HG03108 (cell line): ENCODE results near the gene IL4R.
"Not testable (repeated sequence)": the region's sequence is repeated elsewhere in the genome, so short reads cannot be mapped to it uniquely, and the experiment has no call there.

Experiments
- ATAC-seq: cut with Tn5 transposase; IDR thresholded peaks from one replicate; pipeline ENCODE4 v1.9.1; 2021; ENCODE audit warnings: moderate library complexity; ENCODE audit not compliant: unreplicated experiment

Gene IL4R

DNA sequence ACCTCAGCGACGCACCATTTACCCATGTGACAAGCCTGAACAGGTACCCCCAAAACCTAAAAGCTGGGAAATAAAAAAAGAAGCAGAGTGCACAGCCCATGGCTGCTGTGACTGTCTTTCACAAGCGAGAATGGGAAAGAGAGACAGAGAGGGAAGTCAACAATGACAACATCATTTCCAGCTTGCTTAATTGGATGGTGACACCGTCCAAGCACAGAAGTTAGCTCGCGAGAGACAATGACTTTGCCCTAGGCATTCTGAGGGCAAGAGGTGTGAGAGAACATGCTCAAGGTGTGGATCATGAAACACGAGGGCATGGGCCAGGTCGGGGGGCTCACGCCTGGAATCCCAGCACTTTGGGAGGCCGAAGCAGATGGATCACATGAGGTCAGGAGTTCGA, 25.9 kb upstream of the IL4R start:
- no peak for ATAC-seq

DNA sequence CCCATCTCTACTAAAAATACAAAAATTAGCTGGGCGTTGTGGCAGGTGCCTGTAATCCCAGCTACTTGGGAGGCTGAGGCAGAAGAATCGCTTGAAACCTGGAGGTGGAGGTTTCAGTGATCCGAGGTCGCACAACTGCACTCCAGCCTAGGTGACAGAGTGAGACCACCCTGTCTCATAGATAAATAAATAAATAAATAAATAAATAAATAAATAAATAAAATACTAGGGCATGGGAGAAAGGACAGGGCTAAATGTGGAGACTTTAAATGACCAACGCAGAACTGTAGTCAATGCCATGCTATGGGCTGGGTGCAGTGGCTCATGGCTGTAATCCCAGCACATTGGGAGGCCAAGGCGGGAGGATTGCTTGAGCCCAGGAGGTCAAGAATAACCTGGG, 25.5 kb upstream of the IL4R start:
- not testable (repeated sequence) for ATAC-seq

DNA sequence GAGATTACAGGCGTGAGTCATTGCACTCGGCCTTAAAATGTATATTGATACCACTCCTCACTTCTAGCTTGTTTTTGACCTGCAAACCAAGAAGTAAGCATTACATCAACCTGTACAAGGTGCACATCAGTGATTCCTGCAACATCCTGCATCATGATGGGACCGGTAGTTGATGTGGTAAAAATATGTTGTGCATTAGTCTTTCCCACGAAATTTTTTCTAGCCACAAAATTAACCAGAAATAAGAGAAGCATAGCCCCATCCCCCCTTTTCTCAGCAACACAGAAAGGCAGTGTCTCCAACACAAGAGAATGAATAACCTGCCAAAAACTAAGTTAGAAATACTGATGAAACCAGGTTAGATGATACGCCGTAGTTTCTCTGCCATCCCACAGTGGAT, 24.1 kb upstream of the IL4R start:
- no peak for ATAC-seq

DNA sequence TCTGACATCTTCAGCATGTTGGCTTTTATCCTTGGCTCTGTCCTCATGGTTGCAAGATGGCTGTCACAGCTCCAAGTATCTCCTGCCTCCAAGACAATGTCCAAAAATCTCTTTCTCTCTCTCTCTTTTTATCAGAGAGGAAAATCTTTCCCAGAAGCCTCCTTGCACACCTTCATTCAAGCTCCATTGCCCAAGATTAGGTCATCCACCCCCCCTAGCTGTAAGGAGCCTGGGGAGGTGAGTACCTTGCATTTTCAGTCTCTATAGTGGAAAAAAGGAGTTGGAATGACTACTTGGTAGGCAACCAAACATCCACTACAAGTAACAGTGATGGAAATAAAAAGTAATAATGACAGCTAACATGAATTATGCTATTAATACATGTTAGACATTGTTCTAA, 23.2 kb upstream of the IL4R start:
- no peak for ATAC-seq

DNA sequence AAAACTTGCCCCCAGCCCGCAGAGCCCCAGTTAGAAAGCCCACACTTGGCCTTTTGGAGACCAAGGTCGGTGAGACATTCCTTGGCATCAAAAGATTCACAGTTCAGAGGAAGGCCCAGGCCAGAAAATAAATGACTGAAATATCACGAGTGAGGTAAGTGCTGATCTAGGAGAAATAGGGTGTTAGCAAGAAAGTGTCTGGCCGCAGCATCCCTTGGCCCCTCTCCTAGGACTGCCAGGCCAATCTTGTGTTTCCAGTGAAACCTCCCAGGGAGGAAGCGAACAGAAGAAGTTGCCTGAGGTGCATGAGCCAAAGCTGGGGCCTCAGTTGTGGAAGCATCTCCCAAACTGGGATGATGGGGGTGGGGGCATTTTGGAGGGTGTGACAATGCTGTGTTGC, 22.7 kb upstream of the IL4R start:
- no peak for ATAC-seq

DNA sequence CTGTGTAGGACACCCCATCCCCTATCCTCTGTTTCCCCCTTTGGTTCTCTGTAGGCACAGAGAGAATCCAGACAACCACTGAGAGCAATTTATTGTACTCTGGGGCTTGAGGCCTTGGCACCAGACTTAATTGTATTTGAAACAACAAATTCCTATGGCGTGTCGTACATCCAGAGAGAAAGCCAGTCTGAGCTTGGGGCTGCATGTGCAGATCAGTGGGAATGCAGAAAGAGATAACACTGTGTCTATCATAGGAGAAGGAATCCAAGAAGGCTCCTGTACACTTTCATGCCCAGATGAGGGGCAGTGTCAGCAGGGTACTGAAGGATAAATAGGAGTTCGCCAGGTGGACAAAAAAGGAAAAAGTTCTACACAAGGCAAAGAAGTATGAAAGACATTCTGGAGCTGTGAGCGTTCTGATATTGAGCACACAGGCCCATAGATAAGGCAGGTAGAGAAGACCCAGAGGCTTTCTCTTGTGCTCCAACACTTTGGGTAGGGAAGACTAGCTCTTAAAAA, 22.0 kb upstream of the IL4R start:
- ATAC-seq = no peak

DNA sequence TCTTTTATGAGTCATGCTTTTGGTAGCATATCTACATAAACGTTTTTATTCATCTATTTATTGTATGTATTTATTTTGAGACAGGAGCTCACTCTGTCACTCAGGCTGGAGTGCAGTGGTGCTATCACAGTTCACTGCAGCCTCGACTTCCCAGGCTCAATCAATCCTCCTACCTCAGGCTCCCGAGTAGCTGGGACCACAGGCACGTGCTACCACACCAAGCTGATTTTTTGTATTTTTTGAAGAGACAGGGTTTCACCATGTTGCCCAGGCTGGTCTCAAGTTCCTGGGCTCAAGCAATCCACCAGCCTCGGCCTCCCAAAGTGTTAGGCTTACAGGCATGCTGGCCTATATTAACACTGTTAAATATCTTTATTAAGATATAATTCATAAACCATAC, 20.4 kb upstream of the IL4R start:
- ATAC-seq = no peak

DNA sequence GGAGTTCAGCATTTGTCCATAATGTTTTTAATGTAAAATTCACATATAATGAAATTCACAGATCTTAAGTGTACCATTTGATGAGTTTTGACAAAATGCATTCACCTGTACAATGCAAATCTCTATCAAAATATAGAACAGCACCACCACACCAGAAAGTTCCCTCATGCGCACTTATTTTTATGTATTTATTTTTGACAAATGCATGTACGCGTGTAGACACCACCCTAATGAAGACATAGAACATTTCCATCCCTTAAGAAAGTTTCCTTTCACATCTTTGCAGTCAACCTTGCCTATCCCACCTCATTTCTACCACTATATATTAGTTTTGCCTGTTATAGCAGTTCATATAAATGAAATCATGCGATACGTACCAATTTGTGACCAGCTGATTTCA, 15.6 kb upstream of the IL4R start:
- no peak for ATAC-seq

DNA sequence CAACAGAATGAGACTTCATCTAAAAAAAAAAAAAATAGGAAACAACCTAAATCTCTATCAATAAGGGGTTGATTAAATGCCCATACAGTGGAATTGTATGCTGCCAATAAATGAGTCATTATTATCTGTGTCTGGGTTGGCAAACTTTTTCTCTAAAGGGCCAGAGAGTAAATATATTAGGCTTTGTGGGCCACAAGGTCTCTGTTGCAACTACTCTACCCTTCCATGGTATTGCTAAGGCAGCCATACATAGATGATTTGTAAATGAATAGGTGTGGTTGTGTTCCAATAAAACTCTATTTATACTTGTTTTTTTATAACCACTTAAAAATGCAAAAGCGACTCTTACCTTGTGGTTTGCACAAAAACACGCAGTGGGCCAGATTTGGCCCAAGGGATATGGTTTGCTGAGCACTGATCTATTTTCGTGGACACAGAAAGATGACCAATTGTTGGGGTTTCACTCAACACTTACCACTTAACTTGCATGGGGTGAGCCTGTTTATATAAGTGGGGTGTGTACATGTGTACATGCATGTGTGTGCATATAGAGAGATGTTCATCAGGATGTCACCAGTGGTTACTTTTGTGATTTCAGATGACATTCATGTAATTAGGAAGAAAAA, 12.4 kb upstream of the IL4R start:
- no peak for ATAC-seq

DNA sequence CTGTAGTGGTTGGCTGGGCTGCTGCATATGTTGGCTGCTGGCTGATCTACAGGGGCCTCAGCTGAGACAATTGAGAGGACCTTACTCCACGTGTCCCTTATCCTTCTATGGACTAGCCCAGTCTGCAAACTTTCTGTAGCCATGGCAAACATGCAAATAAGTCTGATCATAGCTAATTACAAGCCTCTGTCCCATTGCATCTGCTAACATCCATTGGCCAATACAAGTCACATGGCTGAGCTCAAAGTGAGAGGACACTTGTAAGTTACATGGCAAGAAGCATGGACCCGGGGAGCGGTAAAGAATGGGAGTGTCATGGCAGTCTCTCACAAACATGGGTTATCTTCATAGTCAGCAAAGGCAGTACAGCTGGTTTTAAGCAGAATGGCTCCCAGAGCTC, 11.6 kb upstream of the IL4R start:
- no peak for ATAC-seq

DNA sequence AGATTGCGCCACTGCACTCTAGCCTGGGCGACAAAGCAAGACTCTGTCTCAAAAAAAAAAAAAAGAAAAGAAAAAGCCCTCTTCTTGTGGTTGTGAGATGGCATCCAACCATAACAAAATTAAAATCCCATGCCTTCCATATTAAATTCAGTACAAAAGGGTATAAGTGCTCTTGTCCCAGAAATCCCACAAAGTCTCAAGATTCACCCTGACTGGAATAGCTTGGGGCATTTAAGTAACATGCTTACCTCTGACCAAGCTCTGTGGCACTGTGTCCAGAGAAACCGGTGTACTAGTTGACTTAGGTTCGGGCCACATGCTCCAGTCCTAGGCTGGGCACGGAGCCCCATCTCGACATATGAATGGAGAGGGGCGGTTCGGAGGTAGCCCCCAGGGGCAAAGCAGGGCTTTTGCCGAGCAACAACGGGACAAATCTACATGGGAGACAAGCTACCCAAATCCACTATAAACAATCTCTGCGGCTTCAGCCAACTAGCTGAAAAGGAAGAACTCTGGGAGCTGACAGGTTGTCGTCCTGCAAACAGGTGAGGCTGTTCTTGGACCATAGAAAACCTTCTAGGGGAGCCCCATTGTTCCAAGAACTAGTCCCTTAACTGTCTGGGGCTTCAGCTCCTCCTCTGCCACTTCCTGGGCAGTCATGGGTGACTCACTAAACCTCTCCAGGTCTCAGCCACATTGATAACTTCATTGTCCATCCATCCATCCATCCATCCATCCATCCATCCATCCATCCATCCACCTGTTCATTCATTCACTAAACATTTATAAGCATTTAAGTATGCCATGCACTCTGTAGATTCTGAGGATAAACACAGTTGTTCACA, 10.3 kb upstream of the IL4R start:
- no peak for ATAC-seq

DNA sequence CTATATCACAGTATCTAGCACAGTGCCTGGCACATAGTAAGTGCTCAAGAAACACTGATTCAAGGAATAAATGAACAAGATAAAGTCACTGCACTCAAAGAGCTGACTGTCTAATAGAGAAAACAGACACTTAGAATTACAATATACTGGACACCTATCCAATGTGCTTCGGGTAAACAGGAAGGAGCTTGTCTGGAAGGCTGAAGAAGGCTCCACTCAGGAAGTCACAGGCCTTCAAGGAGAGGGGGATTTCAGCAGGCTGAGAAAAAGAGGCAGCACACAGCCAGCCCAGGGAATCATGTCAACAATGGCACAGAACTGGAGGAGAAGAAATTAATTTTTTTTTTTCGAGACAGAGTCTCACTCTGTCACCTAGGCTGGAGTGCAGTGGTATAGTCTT, 9.7 kb upstream of the IL4R start:
- no peak for ATAC-seq

DNA sequence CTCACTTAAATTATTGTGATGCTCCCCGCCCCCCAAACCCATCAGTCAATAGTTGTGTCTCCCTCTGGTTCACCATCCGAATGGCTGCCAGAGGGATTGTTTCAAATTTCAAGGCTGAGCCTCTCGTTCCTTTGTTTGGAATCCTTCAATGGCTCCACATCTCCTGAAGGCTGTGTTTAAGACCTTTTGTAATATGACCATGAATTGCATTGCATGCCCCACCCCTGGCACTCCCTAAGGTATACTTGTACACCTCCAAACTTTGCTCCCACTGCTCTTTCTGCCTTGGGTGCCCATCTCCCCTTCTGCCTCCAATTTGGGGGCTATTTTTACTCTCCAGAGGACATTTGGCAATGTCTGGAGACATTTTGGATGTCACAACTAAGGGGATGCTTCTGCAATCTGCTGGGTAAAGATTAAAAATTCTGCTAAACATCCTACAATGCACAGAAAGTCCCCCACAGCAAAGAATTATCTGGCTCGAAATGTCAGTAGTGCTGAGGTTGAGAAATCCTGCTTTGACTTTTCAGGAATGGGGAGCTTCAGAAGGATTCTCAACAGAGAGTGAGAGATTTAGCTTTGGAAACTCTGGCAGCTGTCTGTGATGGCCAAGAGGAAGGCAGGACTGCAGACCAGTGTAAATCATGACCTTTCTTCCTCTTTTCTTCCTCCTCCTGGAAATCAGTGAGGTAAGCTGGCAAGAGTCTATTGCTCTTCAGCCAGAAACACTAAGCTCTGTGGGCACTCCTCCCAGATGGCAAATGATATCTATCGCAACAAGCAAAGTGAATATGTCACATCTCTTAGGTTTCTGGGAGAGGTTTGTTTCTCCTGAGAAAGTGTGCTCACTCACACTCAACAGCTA, 8.7 kb upstream of the IL4R start:
- no peak for ATAC-seq

DNA sequence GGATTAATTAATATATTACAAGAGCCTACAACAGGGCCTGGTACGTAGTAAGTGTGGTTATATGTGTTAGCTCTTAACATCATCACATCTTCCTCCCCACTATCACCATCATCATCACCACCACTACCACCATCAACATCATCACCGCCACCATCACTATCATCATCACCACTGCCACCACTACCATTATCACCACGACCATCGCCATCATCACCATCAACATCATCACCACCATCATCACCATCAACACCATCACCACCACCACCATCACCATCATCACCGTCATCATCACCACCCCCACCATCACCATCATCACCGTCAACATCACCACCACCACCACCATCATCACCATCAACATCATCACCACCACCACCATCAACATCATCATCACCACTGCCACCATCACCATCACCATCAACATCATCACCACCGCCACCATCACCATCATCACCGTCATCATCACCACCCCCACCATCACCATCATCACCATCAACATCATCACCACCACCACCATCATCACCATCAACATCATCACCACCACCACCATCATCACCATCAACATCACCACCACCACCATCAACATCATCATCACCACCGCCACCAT, 7.8 kb upstream of the IL4R start:
- ATAC-seq = no peak

DNA sequence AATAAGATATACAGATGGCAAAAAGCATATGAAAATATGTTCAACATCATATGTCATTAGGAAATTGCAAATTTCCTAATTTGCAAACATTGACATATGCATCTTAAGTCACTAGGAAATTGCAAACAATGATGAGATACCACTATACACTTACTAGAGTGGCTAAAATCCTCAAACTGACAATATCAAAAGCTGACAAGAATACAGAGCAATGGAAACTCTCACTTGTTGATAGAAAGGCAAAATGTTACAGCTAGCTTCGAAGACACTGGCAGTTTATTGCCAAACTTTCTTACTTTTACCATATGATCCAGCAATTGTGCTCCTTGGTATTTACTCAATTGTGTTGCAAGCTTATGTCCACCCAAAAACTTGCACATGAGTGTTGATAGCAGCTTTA, 5.0 kb upstream of the IL4R start:
- ATAC-seq = no peak

DNA sequence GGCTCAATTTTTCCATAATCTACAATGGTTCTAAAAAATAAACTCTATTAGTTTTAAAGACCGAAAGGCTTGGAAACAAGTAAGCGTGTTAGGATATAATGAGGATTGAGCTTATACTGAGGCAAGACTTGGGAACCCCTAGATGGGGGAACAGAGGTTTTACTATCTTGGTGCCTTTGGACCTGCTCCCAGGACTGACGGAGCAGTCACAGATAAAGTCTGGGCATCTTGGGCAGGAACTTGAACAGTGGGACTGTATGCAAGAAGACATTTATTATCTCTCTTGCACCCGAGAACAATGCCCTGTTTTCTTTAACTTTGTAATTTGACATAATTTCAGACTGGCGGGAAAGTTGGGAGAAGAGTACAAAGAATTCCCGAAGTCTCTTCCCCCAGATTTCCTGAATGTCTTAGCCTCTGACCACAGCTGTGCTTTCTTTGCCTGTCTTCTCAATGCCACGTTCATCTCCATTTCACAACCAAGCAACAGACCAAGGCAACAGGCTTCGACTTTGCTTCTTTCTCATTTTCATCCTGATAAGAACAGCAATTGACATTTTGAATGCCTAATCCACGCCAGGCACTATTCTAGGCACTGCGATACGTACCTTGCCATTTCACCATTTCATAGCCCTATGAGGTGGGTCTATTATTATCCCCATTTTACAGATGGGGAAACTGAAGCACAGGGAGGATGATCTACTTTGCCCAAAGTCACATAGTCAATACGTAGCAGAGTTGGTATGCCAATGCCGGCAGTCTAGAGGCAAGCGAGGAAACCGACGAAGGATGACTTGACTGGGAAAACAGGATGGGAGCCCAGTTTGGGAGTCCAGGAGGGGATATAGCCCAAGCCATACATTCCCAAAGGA, 3.0 kb upstream of the IL4R start:
- ATAC-seq = no peak

DNA sequence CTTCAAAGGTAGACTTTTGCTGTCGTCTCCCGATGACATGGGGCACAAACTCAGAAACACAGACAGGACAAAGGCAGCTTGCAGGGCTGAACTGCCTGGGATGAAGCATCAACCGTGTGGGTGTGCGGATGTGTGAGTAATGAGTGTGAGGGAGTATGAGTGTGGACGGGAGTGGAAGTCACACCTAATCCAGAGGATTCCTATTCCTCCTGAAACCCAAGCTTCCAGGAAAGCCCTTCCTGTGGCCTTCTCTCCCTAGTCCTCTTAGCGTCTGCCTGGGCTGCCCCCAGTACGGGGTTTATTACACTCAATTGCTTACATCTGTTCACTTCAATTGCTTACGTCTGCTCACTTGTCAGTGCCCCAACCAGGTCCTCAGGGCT, 2.3 kb upstream of the IL4R start:
- no peak for ATAC-seq

DNA sequence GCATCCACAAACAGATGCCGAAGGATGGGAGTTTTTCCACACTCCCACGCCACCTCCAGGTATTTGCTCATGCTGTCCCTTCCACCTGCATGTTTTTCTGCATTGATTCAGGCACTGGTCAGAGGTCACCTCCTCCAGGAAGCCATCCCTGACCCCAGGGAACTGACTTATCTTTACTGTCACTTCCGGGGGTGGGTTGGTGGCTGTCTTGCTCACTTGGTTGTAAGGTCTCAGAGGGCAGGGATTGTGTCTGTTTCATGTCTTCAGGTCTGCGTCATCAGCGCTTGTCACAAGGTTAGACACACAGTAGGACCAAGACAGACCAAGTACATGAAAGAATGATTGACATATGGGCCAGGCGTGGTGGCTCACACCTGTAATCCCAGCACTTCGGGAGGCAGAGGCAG, 1.9 kb upstream of the IL4R start:
- ATAC-seq = no peak

DNA sequence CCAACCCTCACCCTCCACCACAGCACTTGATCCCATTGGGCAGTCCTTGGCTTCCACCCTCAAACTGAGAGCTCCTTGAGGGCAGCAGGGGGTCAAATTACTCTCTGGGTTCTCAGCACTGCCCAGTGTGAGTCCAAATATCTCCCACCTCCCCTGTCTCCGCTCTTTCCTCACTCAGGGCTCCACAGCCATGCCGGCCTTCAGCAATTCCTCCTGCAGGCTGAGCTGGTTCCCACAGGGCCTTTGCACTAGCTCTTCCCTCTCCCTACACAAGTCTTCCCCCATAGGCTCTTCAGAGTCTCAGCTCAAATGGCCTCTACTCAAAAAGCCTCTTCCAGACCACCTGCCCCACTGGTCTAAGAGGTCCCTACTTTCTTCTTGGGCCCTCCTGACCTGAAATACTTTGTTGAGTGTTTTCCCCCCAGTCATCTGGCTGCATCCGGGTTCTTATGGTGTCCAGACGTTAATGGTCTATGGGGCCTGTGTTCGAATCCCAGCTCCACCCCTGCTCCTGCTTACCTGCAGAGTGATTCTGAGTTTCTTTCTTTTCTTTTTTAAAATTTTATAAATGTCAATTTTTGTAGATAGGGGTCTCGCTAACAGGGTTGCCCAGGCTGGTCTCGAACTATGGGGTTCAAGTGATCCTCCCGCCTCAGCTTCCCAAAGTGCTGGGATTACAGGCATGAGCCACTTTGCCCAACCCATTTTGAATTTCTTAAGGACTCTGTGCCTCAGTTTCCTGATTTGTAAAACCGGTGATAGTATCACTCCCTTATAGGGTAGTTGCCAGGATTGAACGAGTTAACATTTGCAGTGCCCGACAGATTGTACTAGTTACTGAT, 973 bp upstream of the IL4R start:
- ATAC-seq = no peak
